HG02623 (cell line): Measurements from ENCODE around the gene ACADL.

Experiments used
- ATAC-seq: cut with Tn5 transposase; IDR thresholded peaks from one replicate; pipeline ENCODE4 v1.9.1; 2021; ENCODE audit warnings: moderate library complexity; ENCODE audit not compliant: unreplicated experiment

The ACADL gene

GRCh38 chr2:210224941-210225672 lies at the start of gene ACADL:
Gene ACADL (minus strand): TSS chr2:210225447. CDS start chr2:210225263, 184 bp downstream.
- no peak for ATAC-seq

DNA sequence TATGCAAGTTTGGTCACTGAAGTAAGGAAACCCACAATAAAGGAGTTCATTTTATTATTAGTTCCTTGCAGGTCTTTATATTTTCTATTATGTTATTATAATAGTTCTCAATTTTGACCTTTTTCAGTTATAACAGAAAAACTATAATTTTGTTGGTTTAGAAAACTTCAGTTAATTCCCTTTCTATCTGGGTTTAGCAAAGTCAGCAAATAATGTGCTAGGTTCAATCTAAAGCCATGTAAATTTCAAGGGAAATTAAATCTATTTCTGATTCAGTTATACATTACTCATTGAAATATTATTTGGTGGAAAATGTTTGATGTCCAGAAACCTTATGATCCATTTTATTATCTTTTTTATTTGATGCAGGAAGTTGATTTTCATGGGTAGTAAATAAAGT lies 46.1 kb upstream of the ACADL start:
- no peak for ATAC-seq

- ATAC-seq, result no peak
Observed at GRCh38 chr2:210269148-210269547, 43.9 kb upstream of the ACADL start.

DNA sequence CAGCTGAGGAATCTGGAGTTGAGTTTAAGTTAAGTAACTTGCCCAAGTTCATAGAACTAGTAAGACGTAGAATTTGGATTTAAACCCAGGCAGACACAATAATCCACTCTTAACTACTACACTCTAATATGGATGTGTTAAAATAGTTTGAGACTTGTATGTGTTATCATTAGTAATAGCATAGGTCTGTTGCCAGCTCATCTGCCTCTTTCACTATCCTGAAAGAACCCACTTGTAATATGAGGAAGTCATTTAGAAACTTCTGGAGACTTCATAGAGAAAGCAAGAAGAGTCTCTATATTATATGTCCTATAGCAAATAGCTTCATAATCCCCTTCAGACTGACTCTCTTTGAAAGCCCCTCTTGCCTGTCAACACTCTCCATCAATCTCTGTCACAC lies 43.0 kb upstream of the ACADL start:
- ATAC-seq, result no peak

- no peak for ATAC-seq
Observed at GRCh38 chr2:210267698-210268097, 42.5 kb upstream of the ACADL start.

DNA sequence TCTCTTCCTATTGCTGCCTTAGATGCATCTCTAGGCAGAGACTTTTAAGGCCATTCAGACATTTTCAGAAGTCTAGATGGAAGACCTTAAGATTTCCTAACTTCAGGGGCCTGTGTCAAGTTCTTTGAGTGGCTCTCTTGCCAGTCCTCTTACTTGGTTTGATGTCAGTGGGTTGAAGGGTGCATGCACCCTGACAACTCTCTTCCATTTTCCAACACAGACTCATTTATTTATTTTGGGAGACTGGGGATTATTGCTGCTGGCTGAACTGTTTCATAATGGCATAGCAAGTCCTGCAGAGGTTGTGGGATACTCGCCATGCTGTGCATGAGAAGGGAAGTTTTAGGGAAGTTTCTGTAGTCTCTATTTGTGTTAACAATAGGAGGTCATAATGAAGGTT lies 39.0 kb upstream of the ACADL start:
- no peak for ATAC-seq

DNA sequence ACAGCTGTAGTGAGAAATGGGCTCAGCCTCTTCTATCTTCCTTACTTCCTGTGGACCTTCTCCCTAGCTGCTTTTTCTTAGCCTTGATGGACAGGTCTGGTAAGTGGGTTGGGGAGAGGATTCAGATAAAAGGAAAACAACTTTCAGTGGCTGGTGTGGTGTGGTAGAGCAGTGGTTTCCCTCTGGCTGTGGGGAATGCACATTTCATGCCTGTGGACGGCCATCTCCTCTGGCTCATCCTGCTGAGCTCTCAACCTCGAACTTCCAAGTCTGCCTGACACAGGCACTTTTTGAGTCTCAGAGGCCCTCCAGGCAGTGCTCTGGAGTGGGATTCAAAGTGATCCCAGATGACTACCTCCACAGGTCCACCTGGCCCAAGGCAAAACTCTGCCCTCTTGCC lies 38.6 kb upstream of the ACADL start:
- no peak for ATAC-seq

DNA sequence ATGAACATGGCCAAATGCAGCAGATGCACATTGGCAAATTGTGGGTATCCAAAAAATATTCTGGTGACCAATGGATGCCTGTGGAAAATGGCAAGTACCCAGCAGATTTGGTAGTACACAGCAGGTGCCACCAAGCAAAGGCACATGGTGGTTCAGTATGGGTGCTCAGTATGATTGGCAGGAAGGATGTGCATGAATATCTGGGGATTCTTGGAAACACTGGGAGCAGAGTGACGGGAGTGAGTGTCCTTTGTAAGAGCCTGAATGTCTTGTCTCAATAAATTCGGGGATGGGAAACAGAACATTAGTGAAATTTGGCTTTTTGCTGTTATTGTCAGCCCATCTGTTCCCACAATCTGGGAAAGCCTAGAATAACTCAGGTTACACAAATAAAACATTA lies 36.8 kb upstream of the ACADL start:
- ATAC-seq, result no peak

DNA sequence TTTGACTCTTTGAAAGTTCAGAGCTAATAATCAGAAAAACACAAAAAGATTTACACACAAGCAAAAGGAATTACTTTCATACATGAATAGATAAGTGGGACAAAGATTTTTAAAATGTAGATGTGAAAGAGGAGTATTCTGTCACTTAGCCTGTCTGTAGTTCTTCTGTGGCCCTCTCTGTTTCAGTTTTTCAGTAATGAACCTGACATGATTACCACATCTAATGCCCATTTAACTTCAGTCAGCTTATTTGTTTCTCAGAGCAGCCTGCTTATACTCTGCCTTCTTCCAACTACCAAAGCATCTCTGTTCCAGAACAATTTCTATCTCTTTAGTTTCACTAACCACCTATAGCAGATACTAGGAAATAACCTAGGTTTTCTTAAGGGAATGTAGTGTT lies 34.4 kb upstream of the ACADL start:
- ATAC-seq, result no peak

DNA sequence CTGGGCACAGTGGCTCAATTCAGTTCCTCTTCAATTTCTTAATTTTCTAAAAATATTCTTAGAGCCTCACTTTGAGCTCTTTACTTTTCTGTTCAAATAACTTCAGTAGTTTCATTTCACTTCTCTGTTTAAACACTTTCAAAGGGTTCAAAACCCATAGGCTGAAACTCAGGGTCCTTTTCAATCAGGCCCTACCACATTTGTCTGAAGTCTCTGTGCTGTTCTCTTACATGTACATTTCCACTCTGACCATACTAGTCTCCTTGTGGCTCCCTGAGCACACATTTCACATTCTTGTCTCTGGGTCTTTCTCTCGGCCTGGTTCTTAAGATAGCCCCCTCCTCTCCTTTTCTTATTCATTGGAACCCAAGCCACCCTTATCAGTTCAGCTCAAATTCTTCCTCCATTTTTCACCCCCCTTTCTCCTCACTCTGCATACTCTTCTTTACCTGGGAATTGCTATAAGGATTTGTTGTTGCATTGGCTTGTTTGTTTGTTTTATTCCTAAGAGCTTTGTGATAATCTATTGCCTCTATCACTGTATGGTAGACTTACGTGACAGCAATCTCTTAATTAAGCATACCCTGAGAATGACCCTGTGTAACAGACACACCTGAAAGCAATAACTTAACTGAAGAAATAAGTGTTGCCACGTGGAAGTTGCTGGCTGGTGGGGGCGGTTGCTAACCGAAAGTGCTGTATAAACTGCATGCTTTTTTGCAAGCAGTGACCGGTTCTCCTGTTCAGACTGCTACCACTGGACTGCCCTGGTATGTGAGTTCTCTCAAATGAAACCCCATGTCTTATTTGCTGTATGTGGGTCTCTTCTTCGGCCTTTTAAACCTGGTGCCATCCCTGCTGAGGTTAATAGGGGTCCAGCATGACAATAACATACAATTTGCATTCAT lies 27.7 kb upstream of the ACADL start:
- ATAC-seq, result no peak

GRCh38 chr2:210250622-210251021 lies 25.4 kb upstream of the ACADL start:
- ATAC-seq, result no peak

DNA sequence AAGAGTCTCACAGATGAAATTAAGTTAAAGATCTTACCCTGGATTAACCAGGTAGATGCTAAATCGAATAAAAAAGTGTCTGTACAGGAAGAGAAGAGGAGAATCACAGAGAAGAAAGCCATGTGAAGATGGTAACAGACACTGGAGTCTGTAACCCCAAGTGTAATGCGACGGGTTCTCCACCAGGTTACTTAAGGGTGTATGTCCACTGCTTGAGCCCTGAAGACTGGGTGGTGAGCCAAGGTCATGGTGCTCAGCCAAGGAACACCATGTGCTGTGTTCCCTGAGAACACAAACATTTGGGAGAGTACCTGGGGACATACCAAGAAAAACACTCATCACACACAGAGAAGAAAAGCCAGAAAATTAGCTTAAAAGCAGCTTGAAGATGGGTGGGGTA lies 8.2 kb upstream of the ACADL start:
- ATAC-seq, result no peak

- no peak for ATAC-seq
Observed at GRCh38 chr2:210230984-210231383, 5.7 kb upstream of the ACADL start.

- ATAC-seq, result no peak
Observed at GRCh38 chr2:210230518-210230917, 5.3 kb upstream of the ACADL start.

- no peak for ATAC-seq
Observed at GRCh38 chr2:210228586-210228985, 3.3 kb upstream of the ACADL start.

GRCh38 chr2:210227290-210228088 lies 2.2 kb upstream of the ACADL start:
- ATAC-seq, result no peak

DNA sequence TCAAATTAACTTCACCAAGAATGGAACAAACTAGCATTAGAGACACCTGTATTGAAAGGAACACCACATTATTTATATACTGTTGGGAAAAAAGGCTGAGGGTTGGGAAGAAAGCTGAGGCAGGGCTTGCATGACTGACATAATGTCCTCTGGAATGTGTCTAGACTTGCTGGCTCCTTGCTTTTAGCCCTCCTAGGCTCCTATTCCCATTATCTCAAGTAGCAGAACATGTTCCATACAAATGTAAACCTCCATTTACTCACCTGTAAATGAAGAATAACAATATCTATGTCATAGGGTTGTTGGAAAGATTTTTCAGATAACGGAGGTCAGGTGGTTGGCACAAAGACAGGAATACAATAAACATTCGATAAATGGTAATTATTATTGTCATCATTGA lies 976 bp upstream of the ACADL start:
- ATAC-seq, result no peak

DNA sequence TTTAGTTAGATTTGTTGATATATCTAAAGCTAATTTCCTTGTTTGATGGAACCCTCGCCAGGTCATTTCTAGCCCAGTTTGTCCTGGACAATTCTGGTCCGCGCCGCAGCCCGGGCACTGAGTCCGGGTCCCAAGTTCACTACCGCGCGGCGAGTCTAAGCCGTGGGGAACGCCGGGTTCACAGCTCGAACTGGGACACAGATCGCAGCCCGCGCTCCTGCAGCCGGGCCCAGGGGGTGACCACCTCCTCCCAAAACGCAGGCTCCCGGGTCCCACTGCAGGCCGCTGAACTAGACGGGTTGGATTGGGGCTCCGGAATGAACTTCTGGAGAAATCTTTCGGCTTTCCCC lies 681 bp downstream of the ACADL start:
- ATAC-seq, result no peak

DNA sequence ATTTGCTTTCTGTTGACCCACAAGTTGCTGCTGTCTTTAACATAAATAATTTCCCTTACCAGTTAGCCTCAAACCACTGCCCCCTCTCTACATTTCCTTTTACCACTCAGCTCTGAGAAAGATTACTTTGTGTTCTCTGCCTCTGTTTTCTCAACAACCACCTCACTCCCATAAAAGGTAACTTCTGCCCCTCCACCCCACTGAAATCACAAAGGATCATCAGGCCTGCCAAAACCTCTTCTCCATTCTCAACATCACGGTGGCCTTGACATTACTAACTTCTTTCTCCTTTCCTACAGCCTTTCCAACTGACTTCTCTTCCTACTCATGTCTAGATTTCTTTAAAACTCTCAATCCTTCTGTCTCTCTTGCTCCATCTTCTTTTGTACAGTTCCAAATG lies 10.1 kb downstream of the ACADL start:
- ATAC-seq, result no peak

- no peak for ATAC-seq
Observed at GRCh38 chr2:210210185-210210584, 15.1 kb downstream of the ACADL start.

- no peak for ATAC-seq
Observed at GRCh38 chr2:210207929-210208328, 17.3 kb downstream of the ACADL start.

GRCh38 chr2:210203558-210203957 lies 21.7 kb downstream of the ACADL start:
- no peak for ATAC-seq
